ENCODE data around the gene POU2AF3.

Gene POU2AF3

GRCh38 chr11:111354601-111354891 is 56.2 kb downstream of the POU2AF3 start:
- no peaks in the 10 kb centered on the region for H3K36me3 ChIP-seq (ENCODE audit: insufficient read depth, insufficient read length, low read length)
- no peak overlapping the region for H3K4me3 ChIP-seq (ENCODE audit: insufficient read length, low read depth)
- H3K4me1 ChIP-seq (ENCODE audit: insufficient read depth, insufficient read length) = peaks cover 3% of the 10 kb centered on the region
- no peaks in the 10 kb centered on the region for H3K27me3 ChIP-seq (ENCODE audit: insufficient read depth, insufficient read length)
- H3K9me3 ChIP-seq (ENCODE audit: insufficient read depth, low read length) = no peaks in the 10 kb centered on the region
- TF ChIP-seq YY1 (IDR thresholded peaks at IDR 0.05; ENCODE audit: insufficient read depth, insufficient read length) (no peak), ZNF274 (IDR thresholded peaks at IDR 0.05; ENCODE audit: low read depth, low read length) (no peak), SUZ12 (IDR thresholded peaks at IDR 0.05; ENCODE audit: extremely low read depth, insufficient read depth, insufficient read length) (no peak)
- no peak for DNase-seq (ENCODE audit: low read depth, low spot score)
- H3K9ac ChIP-seq (ENCODE audit: insufficient read length, low read depth) = no peak overlapping the region

GRCh38 chr11:111355101-111355500 is 56.8 kb downstream of the POU2AF3 start:
- H3K4me1 ChIP-seq (ENCODE audit: insufficient read depth, insufficient read length) = peaks cover 3% of the 10 kb centered on the region
- TF ChIP-seq YY1 (IDR thresholded peaks at IDR 0.05; ENCODE audit: insufficient read depth, insufficient read length) (no peak), SUZ12 (IDR thresholded peaks at IDR 0.05; ENCODE audit: extremely low read depth, insufficient read depth, insufficient read length) (no peak), ZNF274 (IDR thresholded peaks at IDR 0.05; ENCODE audit: low read depth, low read length) (no peak)
- H3K27me3 ChIP-seq (ENCODE audit: insufficient read depth, insufficient read length) = no peaks in the 10 kb centered on the region
- no peaks in the 10 kb centered on the region for H3K9me3 ChIP-seq (ENCODE audit: insufficient read depth, low read length)
- no peaks in the 10 kb centered on the region for H3K36me3 ChIP-seq (ENCODE audit: insufficient read depth, insufficient read length, low read length)
- H3K4me3 ChIP-seq (ENCODE audit: insufficient read length, low read depth) = no peak overlapping the region
- no peak for DNase-seq (ENCODE audit: low read depth, low spot score)
- no peak overlapping the region for H3K9ac ChIP-seq (ENCODE audit: insufficient read length, low read depth)

- H3K9ac ChIP-seq (ENCODE audit: insufficient read length, low read depth) = no peak overlapping the region
- no peak for DNase-seq (ENCODE audit: low read depth, low spot score)
- H3K4me3 ChIP-seq (ENCODE audit: insufficient read length, low read depth) = no peak overlapping the region
- H3K4me1 ChIP-seq (ENCODE audit: insufficient read depth, insufficient read length) = peaks cover 3% of the 10 kb centered on the region
- no peaks in the 10 kb centered on the region for H3K9me3 ChIP-seq (ENCODE audit: insufficient read depth, low read length)
- TF ChIP-seq ZNF274 (IDR thresholded peaks at IDR 0.05; ENCODE audit: low read depth, low read length) = no peak
- TF ChIP-seq YY1 (IDR thresholded peaks at IDR 0.05; ENCODE audit: insufficient read depth, insufficient read length) = no peak
- no peak for TF ChIP-seq SUZ12 (IDR thresholded peaks at IDR 0.05; ENCODE audit: extremely low read depth, insufficient read depth, insufficient read length)
- H3K27me3 ChIP-seq (ENCODE audit: insufficient read depth, insufficient read length) = no peaks in the 10 kb centered on the region
- no peaks in the 10 kb centered on the region for H3K36me3 ChIP-seq (ENCODE audit: insufficient read depth, insufficient read length, low read length)
Measured at GRCh38 chr11:111355956-111356659, 57.8 kb downstream of the POU2AF3 start.

- Histone ChIP-seq H3K9me3 (ENCODE audit: insufficient read depth, low read length) (no peaks in the 10 kb centered on the region), H3K9ac (ENCODE audit: insufficient read length, low read depth) (no peak overlapping the region), H3K4me3 (ENCODE audit: insufficient read length, low read depth) (no peak overlapping the region), H3K36me3 (ENCODE audit: insufficient read depth, insufficient read length, low read length) (no peaks in the 10 kb centered on the region), H3K27me3 (ENCODE audit: insufficient read depth, insufficient read length) (no peaks in the 10 kb centered on the region), H3K4me1 (ENCODE audit: insufficient read depth, insufficient read length) (peaks cover 3% of the 10 kb centered on the region)
- no peak for DNase-seq (ENCODE audit: low read depth, low spot score)
- TF ChIP-seq ZNF274 (IDR thresholded peaks at IDR 0.05; ENCODE audit: low read depth, low read length) = no peak
- TF ChIP-seq YY1 (IDR thresholded peaks at IDR 0.05; ENCODE audit: insufficient read depth, insufficient read length) = no peak
- TF ChIP-seq SUZ12 (IDR thresholded peaks at IDR 0.05; ENCODE audit: extremely low read depth, insufficient read depth, insufficient read length) = no peak
Measured at GRCh38 chr11:111356660-111357048, 58.3 kb downstream of the POU2AF3 start.

GRCh38 chr11:111357150-111358037 is 59.0 kb downstream of the POU2AF3 start:
- Histone ChIP-seq H3K4me1 (ENCODE audit: insufficient read depth, insufficient read length) (peaks cover 3% of the 10 kb centered on the region), H3K4me3 (ENCODE audit: insufficient read length, low read depth) (no peak overlapping the region), H3K9ac (ENCODE audit: insufficient read length, low read depth) (no peak overlapping the region), H3K9me3 (ENCODE audit: insufficient read depth, low read length) (no peaks in the 10 kb centered on the region), H3K27me3 (ENCODE audit: insufficient read depth, insufficient read length) (no peaks in the 10 kb centered on the region), H3K36me3 (ENCODE audit: insufficient read depth, insufficient read length, low read length) (no peaks in the 10 kb centered on the region)
- DNase-seq (ENCODE audit: low read depth, low spot score) = no peak
- TF ChIP-seq YY1 (IDR thresholded peaks at IDR 0.05; ENCODE audit: insufficient read depth, insufficient read length) = no peak
- no peak for TF ChIP-seq SUZ12 (IDR thresholded peaks at IDR 0.05; ENCODE audit: extremely low read depth, insufficient read depth, insufficient read length)
